HCT116 (cell line): ENCODE data around the gene HRH3. TPM values are rescaled to one million over a fixed set of nuclear protein-coding genes. Genes with fewer than 3 reads are reported as not detected.

ENCODE experiments used
- ATAC-seq: fragments of 200-7000 bp; cut with Tn5 transposase; 2 replicates; pipeline ENCODE4 v1.9.1; 2020; ENCODE audit warnings: mild to moderate bottlenecking, moderate library complexity
- BruUV-seq: library from RNA; stranded (reverse); fragments of 400-500 nt; replicated peaks from 2 replicates; lab custom pipeline; 2021; lab: Mats Ljungman, UMichigan
- CTCF ChIA-PET: fragments of 300-600 bp; sonication (Branson Sonifier 250); formaldehyde crosslinking; loops from one replicate; lab custom pipeline; 2021; ENCODE audit warnings: antibody characterized with exemption; lab: Charles Lee
- POLR2A ChIA-PET: fragments of 300-600, 350-600 bp; sonication (Branson Sonifier 250); formaldehyde crosslinking; loops from one replicate; lab custom pipeline; 2021; ENCODE audit warnings: antibody characterized with exemption; lab: Charles Lee
- RAD21 ChIA-PET, 2 experiments: fragments of 300-600 bp; sonication (Branson Sonifier 250); formaldehyde crosslinking; loops; one replicate each; lab custom pipeline; 2023; ENCODE audit warnings: low total read pairs in 2 of 2; ENCODE audit not compliant: uncharacterized antibody in 2 of 2, unreplicated experiment in 2 of 2, low non-redundant PET in 1 of 2; lab: Charles Lee
- DNase-seq: peaks from one replicate; pipeline ENCODE4 v3.0.0-alpha.2; 2010; ENCODE audit warnings: low read depth, low spot score
- H2AFZ ChIP-seq: fragments of 200-600 bp; shearing (Covaris generic), sonication (generic); 2 replicates; pipeline ENCODE4 v1.6.1; 2017; ENCODE audit warnings: low read depth, mixed run types, mixed read lengths, antibody characterized with exemption, low read length; ENCODE audit not compliant: poor library complexity, severe bottlenecking
- H3K27ac ChIP-seq: 2 replicates; pipeline ENCODE4 v1.5.1; 2012; ENCODE audit warnings: low read depth, low read length
- H3K27me3 ChIP-seq: fragments of 200-600 bp; sonication (generic); 2 replicates; pipeline ENCODE4 v1.6.1; 2016; ENCODE audit warnings: mixed run types, low read length, mixed read lengths; ENCODE audit not compliant: insufficient read depth
- H3K36me3 ChIP-seq, 2 experiments: fragments of 200-500 bp in 1 of 2; fragments of 200-600 bp in 1 of 2; sonication (Bioruptor generic) in 1 of 2; sonication (generic) in 1 of 2; 2 replicates each; pipeline versions ENCODE4 v1.5.1 to v1.6.1; 2014 to 2016; ENCODE audit warnings: low read length in 2 of 2, inconsistent platforms in 1 of 2, mixed read lengths in 1 of 2, mixed run types in 1 of 2; ENCODE audit not compliant: insufficient read depth in 2 of 2, control insufficient read depth in 1 of 2
- H3K4me1 ChIP-seq, 2 experiments: fragments of 200-600 bp in 1 of 2; sonication (generic) in 1 of 2; 2 replicates each; pipeline versions ENCODE4 v1.5.1 to v1.6.1; 2012 to 2017; ENCODE audit warnings: low read length in 2 of 2, inconsistent platforms in 1 of 2, mild to moderate bottlenecking in 1 of 2, mixed read lengths in 1 of 2, mixed run types in 1 of 2, moderate library complexity in 1 of 2; ENCODE audit not compliant: insufficient read depth in 2 of 2, control insufficient read depth in 1 of 2
- H3K4me2 ChIP-seq: fragments of 200-600 bp; sonication (generic); 2 replicates; pipeline ENCODE4 v1.6.1; 2017; ENCODE audit warnings: mixed run types, low read length, mixed read lengths
- H3K4me3 ChIP-seq, 2 experiments: fragments of 200-600 bp in 1 of 2; sonication (generic) in 1 of 2; replicated peaks in 1 of 2; 2 replicates each; pipeline ENCODE4 v1.5.1; 2011 to 2016; ENCODE audit warnings: low read length in 2 of 2, control low read depth in 1 of 2, low read depth in 1 of 2, mild to moderate bottlenecking in 1 of 2, mixed read lengths in 1 of 2, mixed run types in 1 of 2
- H3K79me2 ChIP-seq: fragments of 200-600 bp; sonication (generic); 2 replicates; pipeline ENCODE4 v1.6.1; 2017; ENCODE audit warnings: mild to moderate bottlenecking, mixed run types, low read length, moderate library complexity, mixed read lengths; ENCODE audit not compliant: insufficient read depth
- H3K9ac ChIP-seq: fragments of 200-600 bp; sonication (generic); 2 replicates; pipeline ENCODE4 v1.6.1; 2016; ENCODE audit warnings: low read length, mixed read lengths
- H3K9me2 ChIP-seq: fragments of 200-600 bp; sonication (generic), shearing (Covaris generic); 2 replicates; pipeline ENCODE4 v1.6.1; 2017; ENCODE audit warnings: mixed run types, mild to moderate bottlenecking, moderate library complexity; ENCODE audit not compliant: insufficient read depth
- H3K9me3 ChIP-seq, 2 experiments: fragments of 200-500 bp in 1 of 2; fragments of 200-600 bp in 1 of 2; sonication (Bioruptor generic) in 1 of 2; sonication (generic) in 1 of 2; 2 replicates each; pipeline ENCODE4 v1.6.1; 2014 to 2017; ENCODE audit warnings: low read length in 2 of 2, mixed read lengths in 2 of 2, inconsistent platforms in 1 of 2, low read depth in 1 of 2, mild to moderate bottlenecking in 1 of 2, mixed run types in 1 of 2, moderate library complexity in 1 of 2; ENCODE audit not compliant: control insufficient read depth in 1 of 2, insufficient read depth in 1 of 2
- H4K20me1 ChIP-seq: fragments of 200-600 bp; sonication (generic), shearing (Covaris generic); 2 replicates; pipeline ENCODE4 v1.6.1; 2017; ENCODE audit warnings: mixed run types, mild to moderate bottlenecking, moderate library complexity; ENCODE audit not compliant: insufficient read depth
- CBX3 ChIP-seq: IDR thresholded peaks from 2 replicates; pipeline ENCODE4 v1.6.1; 2012; ENCODE audit warnings: low read depth
- CEBPB ChIP-seq: IDR thresholded peaks from 2 replicates; pipeline ENCODE4 v1.6.1; 2012; ENCODE audit warnings: low read depth
- EZH2 ChIP-seq: fragments of 200-600 bp; sonication (generic); IDR thresholded peaks from 2 replicates; pipeline ENCODE4 v1.6.1; 2017; ENCODE audit warnings: antibody characterized with exemption, mixed run types
- EZH2phosphoT487 ChIP-seq: fragments of 200-600 bp; IDR thresholded peaks from 2 replicates; pipeline ENCODE4 v1.6.1; 2018; ENCODE audit warnings: antibody characterized with exemption, borderline replicate concordance
- MAX ChIP-seq: IDR thresholded peaks from 2 replicates; pipeline ENCODE4 v1.6.1; 2012
- POLR2A ChIP-seq: IDR thresholded peaks from 2 replicates; pipeline ENCODE4 v1.7.0; 2011; ENCODE audit warnings: borderline replicate concordance; ENCODE audit not compliant: insufficient read depth, insufficient read length; ENCODE audit errors: extremely low read depth
- REST ChIP-seq: IDR thresholded peaks from 2 replicates; pipeline ENCODE4 v1.6.1; 2012; ENCODE audit warnings: low read depth
- TCF7L2 ChIP-seq: IDR thresholded peaks from 2 replicates; pipeline ENCODE4 v1.7.0; 2011; ENCODE audit warnings: borderline replicate concordance, inconsistent platforms; ENCODE audit not compliant: insufficient read depth, insufficient read length; ENCODE audit errors: extremely low read depth
- ZBTB33 ChIP-seq: IDR thresholded peaks from 2 replicates; pipeline ENCODE4 v1.6.1; 2011; ENCODE audit warnings: mild to moderate bottlenecking, low read length, moderate library complexity; ENCODE audit not compliant: insufficient replicate concordance; ENCODE audit errors: extremely low read depth
- ZNF274 ChIP-seq: fragments of 200-500 bp; sonication (Bioruptor generic); IDR thresholded peaks from 2 replicates; pipeline ENCODE4 v1.6.1; 2014; ENCODE audit warnings: mild to moderate bottlenecking, low read depth, low read length, inconsistent platforms
- intact Hi-C: fragments of 100-400 bp; cut with micrococcal nuclease; formaldehyde crosslinking; loops from 2 replicates; pipeline ENCODE4 v1.10.0; 2022
- total RNA-seq: library from RNA; stranded (reverse); gene quantifications from one replicate; pipeline ENCODE4 v1.2.1, GENCODE V29; 2021; ENCODE audit not compliant: unreplicated experiment

The HRH3 gene
- total RNA-seq, 1 experiment from 2014 or later = not detected

- no peaks in the 10 kb centered on the region for H3K9me3 ChIP-seq
- H3K79me2 ChIP-seq = no peaks in the 10 kb centered on the region
- TF ChIP-seq EZH2phosphoT487 (no peak), CEBPB (no peak), MAX (no peak), TCF7L2 (no peak), REST (no peak), POLR2A (no peak), EZH2 (no peak), ZBTB33 (no peak), ZNF274 (no peak), CBX3 (no peak)
- H3K27me3 ChIP-seq = peaks cover 23% of the 10 kb centered on the region; the same call in 1 of the 2 replicates
- H3K4me2 ChIP-seq = no peak overlapping the region
- RAD21 ChIA-PET = no interaction called here
- intact Hi-C loops = no loop called here
- H3K4me1 ChIP-seq = no peaks in the 10 kb centered on the region
- no peak for ATAC-seq
- CTCF ChIA-PET = no interaction called here
- H2AFZ ChIP-seq = no peak overlapping the region
- no peaks in the 10 kb centered on the region for H3K9me2 ChIP-seq
- DNase-seq = no peak
- no TSS peak for BruUV-seq
- H3K9ac ChIP-seq = no peak overlapping the region
- no peak overlapping the region for H3K4me3 ChIP-seq
- POLR2A ChIA-PET = no interaction called here
- no peak overlapping the region for H3K27ac ChIP-seq
- no peaks in the 10 kb centered on the region for H4K20me1 ChIP-seq
- no peaks in the 10 kb centered on the region for H3K36me3 ChIP-seq
Observed at GRCh38 chr20:62222266-62222850, 2.3 kb upstream of the HRH3 start.
